ENCODE results near the gene ABCA10. TPM values are rescaled to one million over a fixed set of nuclear protein-coding genes. Genes with fewer than 3 reads are reported as not detected.

ABCA10 gene
- total and polyA plus RNA-seq, 2 of the 8 experiments (the other 6 are each of a cell fraction or from before 2014, with no cell fraction given) = not detected

DNA sequence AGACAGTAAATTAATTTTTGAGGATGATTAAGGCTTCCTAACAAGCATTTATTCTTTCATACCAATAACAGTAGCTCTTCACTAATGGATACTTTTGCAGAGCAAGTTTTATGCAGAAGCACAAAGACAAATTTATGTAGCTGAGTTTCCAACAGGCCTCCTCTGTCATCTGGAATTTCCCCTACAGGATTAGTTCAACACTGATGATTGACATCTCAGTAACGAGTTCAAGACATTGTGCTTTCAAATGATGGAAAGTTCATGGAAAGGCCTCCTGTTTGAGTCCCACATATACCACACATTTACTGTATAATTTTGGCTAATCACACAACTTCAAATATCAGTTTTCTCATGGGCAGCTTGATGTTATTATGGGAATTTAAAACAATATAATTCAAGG, 40.6 kb downstream of the ABCA10 start:
- H2AK5ac ChIP-seq (ENCODE audit: low read depth, low read length) = no peak overlapping the region
- H3K4me3 ChIP-seq (ENCODE audit: extremely low read depth in 1 of 4, insufficient read depth in 2 of 4, low read depth in 3 of 4, low read length in 4 of 4) = no peak overlapping the region
- no peaks in the 10 kb centered on the region for H4K20me1 ChIP-seq (replicated peaks in 1 of 2; ENCODE audit: control insufficient read depth in 1 of 2, insufficient read depth in 2 of 2, low read length in 2 of 2)
- WGBS, 2 experiments (ENCODE audit: extremely low coverage in 1 of 2, insufficient coverage in 1 of 2, insufficient read length in 1 of 2, insufficient replicate concordance in 2 of 2, low coverage in 1 of 2, low lambda C conversion rate in 2 of 2, missing lambda C conversion rate in 1 of 2) = 68% methylated on average over 1 of the region's 1 CpG; no CpG with 5 or more reads in 1 of the 2 experiments
- no peak overlapping the region for H4K8ac ChIP-seq (ENCODE audit: extremely low read depth, insufficient read depth, low read length)
- H3K9me3 ChIP-seq (ENCODE audit: insufficient read depth in 2 of 2, low read depth in 1 of 2, low read length in 1 of 2) = no peaks in the 10 kb centered on the region
- H3K4ac ChIP-seq (replicated peaks; ENCODE audit: insufficient read length, low read depth, low read length) = no peak overlapping the region
- no peak for TF ChIP-seq ZNF274 (IDR thresholded peaks at IDR 0.05; ENCODE audit: borderline replicate concordance, extremely low read depth, low read length)
- TF ChIP-seq SAP30 (IDR thresholded peaks at IDR 0.05; ENCODE audit: insufficient read depth, insufficient replicate concordance, low read length) = no peak
- TF ChIP-seq HDAC2 (IDR thresholded peaks at IDR 0.05; ENCODE audit: borderline replicate concordance in 1 of 2, low read depth in 2 of 2, low read length in 2 of 2) = no peak
- TF ChIP-seq NANOG (IDR thresholded peaks at IDR 0.05; ENCODE audit: insufficient read depth, low read depth, low read length, poor library complexity, severe bottlenecking) = no peak
- no peak for TF ChIP-seq SIRT6 (IDR thresholded peaks at IDR 0.05; ENCODE audit: low read length)
- TF ChIP-seq CBX5 (IDR thresholded peaks at IDR 0.05; ENCODE audit: low read depth, low read length) = no peak
- no peak for TF ChIP-seq RNF2 (IDR thresholded peaks at IDR 0.05; ENCODE audit: borderline replicate concordance, low read depth, low read length, missing control alignments, poor library complexity, severe bottlenecking)
- TF ChIP-seq TBP (IDR thresholded peaks at IDR 0.05; ENCODE audit: low read depth, low read length) = no peak
- TF ChIP-seq KDM4A (IDR thresholded peaks at IDR 0.05; ENCODE audit: low read depth, low read length, severe bottlenecking) = no peak
- no peak for TF ChIP-seq SP2 (IDR thresholded peaks at IDR 0.05; ENCODE audit: low read length)
- no peak for TF ChIP-seq GTF2F1 (IDR thresholded peaks at IDR 0.05; ENCODE audit: borderline replicate concordance, low read depth, low read length)
- H4K91ac ChIP-seq (replicated peaks; ENCODE audit: insufficient read length, low read length) = no peak overlapping the region
- no peaks in the 10 kb centered on the region for H3K36me3 ChIP-seq (ENCODE audit: control insufficient read depth in 2 of 4, insufficient read depth in 4 of 4, low read length in 3 of 4)
- no peaks in the 10 kb centered on the region for H3K27me3 ChIP-seq (replicated peaks in 1 of 4; ENCODE audit: control insufficient read depth in 3 of 4, extremely low read depth in 1 of 4, insufficient read depth in 3 of 4, low read length in 3 of 4)
- no peak overlapping the region for H3K27ac ChIP-seq (ENCODE audit: low read depth, low read length)
- H3K79me2 ChIP-seq (ENCODE audit: control insufficient read depth in 1 of 2, insufficient read depth in 2 of 2, low read length in 2 of 2) = no peaks in the 10 kb centered on the region
- CTCF ChIA-PET (ENCODE audit: partially characterized antibody) = interaction anchor here (0.8 to 2.1 kb wide), 3 partner anchors 14 to 217 kb away, joined by 3 to 4 read pairs (median 3); no protein-coding TSS in a partner anchor
- no peak overlapping the region for H3K9ac ChIP-seq (replicated peaks in 1 of 4; ENCODE audit: extremely low read depth in 1 of 4, low read depth in 3 of 4, low read length in 3 of 4)
- POLR2A ChIA-PET (ENCODE audit: partially characterized antibody) = no interaction called here
- H3K23ac ChIP-seq (ENCODE audit: insufficient read length) = no peak overlapping the region
- no peak overlapping the region for H3K14ac ChIP-seq (ENCODE audit: insufficient read length)
- no peaks in the 10 kb centered on the region for H3K4me1 ChIP-seq (replicated peaks in 1 of 4; ENCODE audit: control insufficient read depth in 3 of 4, insufficient read depth in 4 of 4, low read length in 3 of 4)
- H2BK12ac ChIP-seq (ENCODE audit: low read depth, low read length) = no peak overlapping the region
- no peak overlapping the region for H3K56ac ChIP-seq (replicated peaks; ENCODE audit: insufficient read length, low read depth, low read length)
- no peaks in the 10 kb centered on the region for H3K79me1 ChIP-seq (ENCODE audit: low read depth, low read length)
- H2BK5ac ChIP-seq (ENCODE audit: low read depth, low read length) = no peak overlapping the region
- no peak overlapping the region for H2AFZ ChIP-seq (ENCODE audit: low read length)
- DNase-seq (ENCODE audit: low read depth in 1 of 2, low spot score in 2 of 2) (no peak), FAIRE-seq (no peak)
- H3K18ac ChIP-seq (ENCODE audit: extremely low read depth, low read length) = no peak overlapping the region
- H2BK120ac ChIP-seq (replicated peaks; ENCODE audit: low read depth, low read length) = no peak overlapping the region
- H2BK20ac ChIP-seq (ENCODE audit: low read length) = no peak overlapping the region
- H2BK15ac ChIP-seq (ENCODE audit: low read length) = no peak overlapping the region
- H3K4me2 ChIP-seq (ENCODE audit: insufficient read depth in 1 of 2, low read depth in 2 of 2, low read length in 2 of 2) = no peak overlapping the region
- no peaks in the 10 kb centered on the region; the same call in 1 of the 2 replicates for H3K23me2 ChIP-seq (ENCODE audit: low read depth, low read length)
- H4K5ac ChIP-seq (ENCODE audit: insufficient read length, low read depth, low read length) = no peak overlapping the region
